EH (cell line): ENCODE measurements around the gene MRPS27.

Experiments
- DNase-seq: peaks from one replicate; pipeline ENCODE4 v3.0.0-alpha.2; 2015; ENCODE audit warnings: low read depth

MRPS27 gene

DNA sequence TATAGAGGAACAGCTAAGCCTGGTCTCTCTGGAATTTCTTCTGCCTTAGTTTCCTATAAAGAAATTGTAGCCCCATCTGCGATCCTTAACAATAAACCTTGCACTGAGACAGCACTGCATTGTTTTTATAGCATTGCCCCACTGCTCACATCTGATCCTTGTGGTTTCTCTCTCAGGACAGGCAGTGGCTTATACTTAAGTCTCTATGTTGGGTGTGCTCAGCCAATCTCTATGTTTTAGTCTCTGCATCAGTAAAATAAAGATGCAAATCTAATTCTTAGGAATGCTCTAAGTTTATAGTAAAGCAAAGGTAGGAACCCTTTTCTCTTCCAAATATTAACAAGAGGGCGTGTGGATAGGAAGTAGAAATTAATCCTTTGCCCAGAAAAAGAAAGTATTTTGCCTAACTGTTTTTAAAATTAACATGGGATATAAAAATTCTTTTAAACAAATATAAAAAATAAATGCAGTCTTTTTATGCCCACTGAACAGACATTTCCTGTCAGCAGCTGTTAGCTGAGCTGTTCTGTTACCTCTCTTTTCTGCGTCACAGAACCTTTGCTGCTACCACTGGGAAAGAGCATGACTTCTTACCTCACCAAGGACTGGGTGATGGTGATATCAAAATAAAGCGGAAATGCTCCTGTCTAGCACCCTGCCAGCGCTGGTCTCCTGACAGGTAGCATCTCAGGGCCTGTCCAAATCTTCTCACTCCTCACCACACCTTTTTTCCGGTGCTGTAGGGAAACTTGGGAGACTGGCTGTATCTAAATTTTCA lies 29.5 kb downstream of the MRPS27 start:
- no peak for DNase-seq

DNA sequence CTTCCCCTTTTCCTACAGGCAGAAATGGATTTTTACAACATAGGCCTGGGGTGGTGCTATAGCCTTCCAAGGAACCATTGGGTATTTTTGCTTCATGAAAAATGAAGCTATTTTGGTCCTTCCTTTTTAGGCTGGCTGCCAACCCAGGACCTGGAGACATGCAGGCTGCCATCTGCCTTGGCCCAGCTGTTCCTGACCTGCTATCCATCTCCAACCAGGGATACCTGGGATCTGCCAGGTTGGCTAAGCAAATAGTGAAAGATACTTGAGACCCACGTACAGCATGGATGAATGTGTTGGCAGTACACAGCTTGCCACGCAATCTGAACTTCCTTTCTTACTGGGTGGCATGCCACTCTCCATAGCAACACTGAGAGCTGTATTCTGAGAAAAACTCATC lies 31.1 kb downstream of the MRPS27 start:
- no peak for DNase-seq

DNA sequence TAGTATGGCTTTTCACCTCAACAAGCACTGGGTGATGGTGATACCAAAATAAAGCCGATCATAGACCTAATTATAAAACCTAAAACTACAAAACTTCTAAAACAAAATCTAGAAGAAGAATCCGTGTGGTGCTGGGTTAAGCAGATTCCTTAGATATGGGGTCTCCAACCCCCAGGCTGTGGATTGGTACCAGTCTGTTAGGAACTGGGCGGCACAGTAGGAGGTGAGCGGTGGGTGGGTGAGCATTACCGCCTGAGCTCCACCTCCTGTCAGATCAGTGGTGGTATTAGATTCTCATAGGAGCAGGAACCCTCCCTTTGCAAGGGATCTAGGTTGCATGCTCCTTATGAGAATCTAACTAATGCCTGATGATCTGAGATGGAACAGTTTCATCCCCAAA lies 33.2 kb downstream of the MRPS27 start:
- DNase-seq = no peak

DNA sequence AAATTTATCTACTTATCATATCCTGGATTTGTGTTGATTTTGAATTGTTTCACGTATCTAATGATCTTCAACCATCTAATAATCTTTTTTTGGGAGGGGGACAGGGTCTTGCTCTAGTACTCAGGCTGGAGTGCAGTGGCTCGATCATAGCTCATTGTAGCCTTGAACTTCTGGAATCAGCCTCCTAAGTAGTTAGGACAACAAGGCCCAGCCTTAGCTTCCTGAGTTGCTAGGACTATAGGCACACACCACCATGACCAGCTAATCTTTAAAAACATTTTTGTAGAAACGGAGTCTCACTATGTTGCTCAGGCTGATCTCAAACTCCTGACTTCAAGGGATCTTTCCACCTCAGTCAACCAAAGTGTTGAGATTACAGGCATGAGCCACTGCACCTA lies 34.6 kb downstream of the MRPS27 start:
- no peak for DNase-seq

DNA sequence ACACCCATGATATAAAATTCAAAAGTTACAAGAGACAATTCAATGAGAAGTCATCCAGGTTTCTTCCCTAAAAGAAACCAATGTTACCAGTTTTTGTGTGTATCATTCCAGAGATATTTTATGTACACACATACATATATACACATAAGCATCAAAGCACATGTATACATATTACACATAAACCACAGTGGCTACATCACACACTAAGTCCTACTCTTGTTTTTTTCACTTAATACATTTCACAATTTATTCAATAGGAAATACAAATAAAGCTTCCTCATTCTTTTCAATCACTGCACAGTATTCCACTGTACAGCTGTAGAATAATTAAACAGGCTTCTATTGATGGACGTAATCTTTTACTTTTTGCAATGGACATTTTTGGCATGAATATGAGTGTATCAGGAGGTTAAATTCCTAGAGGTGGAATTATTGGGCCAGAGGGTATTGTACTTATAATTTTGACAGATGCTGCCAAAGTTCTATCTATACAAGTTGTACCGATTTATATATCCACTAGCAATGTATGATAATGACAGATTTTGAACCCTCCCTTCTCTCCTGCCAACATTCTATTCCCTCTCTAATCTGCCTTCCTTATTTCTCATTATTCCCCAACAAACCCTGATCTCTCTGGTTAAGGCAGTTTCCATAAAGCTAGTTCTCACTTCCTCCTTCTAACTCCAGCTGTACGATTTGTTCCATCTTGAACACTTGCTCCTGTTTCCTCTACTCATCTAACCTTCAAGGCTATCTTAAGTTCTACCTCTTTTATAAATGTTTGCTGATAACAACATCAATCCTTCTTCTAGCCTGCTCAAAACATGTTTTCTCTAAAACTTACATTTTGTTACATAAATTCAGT lies 35.2 kb downstream of the MRPS27 start:
- DNase-seq = no peak

DNA sequence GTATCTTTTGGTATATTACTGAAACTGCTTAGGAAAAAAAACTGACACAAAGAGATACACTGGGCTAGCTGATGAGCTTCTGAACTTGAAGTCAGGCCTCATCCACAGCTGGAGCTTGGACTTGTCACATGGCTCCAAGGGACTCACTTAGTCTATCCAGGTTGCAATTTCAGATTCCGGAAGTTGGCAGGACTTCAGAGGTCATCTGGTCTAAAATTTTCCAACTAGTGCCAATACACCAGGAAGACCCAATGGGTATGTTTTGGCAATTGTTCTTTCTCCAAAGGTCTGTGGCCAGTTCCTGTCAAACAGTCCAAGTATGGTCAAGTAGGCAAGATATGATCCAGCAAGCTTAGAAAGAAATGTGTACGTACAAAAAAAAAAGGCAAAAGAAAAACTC lies 36.7 kb downstream of the MRPS27 start:
- DNase-seq = no peak

DNA sequence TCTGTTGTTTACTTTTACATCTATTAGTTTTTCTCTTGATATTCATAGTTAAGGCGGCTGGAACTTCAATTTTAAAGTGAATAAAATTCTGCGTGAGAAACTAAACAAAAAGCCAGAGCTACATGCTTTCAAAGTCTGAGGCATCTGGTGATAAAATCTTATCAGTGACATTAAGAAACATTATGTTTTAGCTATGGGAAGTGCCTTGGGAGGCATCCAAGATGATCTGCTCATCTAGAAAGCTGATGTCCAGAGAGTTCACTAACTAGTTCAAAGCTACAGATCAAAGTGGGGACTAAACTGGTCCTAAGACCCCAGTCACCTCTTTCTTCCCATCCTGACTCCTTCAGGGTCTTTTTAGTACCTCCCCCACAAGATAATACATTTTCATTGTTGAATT lies 37.2 kb downstream of the MRPS27 start:
- peak; percentile 77 for DNase-seq

DNA sequence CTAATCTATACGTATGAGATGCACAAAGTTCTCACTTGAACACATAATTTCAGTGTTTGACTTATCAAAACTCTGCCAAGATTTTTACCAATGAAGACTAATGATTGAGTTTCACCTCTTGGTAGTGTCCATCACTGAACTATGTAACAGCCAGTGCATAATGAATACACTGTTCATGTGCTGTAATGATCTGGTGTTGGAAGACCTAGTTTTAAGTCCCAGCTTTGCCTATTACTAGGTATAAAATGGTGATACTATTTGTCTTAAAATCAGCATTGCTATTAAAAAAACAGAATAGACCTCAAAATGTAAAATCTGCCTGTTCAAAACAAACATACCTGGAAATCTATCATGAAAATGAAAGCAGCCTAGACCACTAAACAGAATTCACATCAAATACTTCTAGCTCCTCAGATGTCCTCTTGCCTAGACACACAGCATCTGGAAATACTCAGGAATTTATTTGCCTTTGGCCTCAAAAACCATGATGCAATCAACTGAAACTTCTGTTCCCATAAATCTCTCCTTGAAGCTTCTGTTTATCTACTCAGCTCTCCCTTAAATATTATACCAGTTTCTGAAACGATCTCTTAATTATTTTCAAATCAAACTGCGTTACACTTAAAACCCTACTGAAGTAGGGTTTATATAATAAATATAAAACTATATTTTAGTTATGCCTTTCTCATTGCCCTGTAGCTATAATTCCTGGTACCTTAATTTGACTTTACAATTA lies 38.1 kb downstream of the MRPS27 start:
- DNase-seq = peak; percentile 92

DNA sequence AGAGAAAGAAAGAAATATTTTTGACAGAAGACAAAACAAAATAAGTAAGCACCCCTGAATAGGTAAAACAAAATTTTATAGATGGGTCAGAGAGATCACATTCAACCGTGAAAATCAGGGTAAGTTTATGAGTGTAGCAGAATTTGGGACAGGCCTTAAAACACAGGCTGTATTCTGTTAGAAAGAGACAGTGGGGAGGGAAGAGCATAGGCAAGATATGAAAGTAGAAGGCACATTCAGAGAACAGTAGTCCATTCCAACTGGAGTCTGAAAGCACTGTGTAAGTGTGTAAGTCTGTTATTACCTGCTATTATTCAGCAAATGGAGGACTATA lies 38.6 kb downstream of the MRPS27 start:
- no peak for DNase-seq

DNA sequence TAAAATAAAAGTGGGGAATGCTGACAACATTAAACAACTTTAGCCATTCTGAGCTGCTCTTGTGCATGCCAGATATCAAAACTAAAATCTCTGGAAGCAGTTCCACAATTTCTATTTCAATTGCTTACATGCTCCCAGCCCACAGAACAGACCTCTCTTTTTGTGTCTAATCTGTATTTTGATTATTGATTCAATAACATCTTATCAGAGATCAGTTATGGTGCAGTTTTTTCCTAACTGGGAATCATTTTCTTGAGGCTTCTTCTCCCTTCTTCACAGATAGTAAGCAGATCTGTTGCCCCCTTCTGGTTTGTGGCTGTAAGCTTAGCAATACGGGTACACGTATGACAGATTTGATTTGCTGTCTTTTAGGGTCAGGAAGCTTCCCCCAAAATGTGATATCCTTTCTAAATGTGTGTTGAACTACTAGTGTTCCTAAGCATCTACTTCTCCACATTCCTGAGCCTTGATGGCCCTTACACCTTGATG lies 39.4 kb downstream of the MRPS27 start:
- DNase-seq = peak; percentile 63

DNA sequence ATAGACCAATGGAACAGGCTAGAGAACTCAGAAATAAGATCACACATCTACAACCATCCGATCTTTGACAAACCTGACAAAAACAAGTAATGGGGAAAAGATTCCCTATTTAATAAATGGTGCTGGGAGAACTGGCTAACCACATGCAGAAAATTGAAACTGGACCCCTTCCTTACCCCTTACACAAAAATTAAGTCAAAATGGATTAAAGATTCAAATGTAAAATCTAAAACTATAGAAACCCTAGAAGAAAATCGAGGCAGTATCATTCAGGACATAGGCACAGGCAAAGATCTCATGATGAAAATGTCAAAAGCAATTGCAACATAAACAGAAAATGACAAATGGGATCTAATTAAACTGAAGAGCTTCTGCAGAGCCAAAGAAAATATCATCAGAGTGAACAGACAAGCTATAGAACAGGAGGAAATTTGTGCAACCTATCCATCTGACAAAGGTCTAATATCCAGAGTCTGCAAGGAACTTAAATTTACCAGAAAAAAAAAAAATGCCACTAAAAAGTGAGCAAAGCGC lies 43.8 kb downstream of the MRPS27 start:
- DNase-seq = no peak

DNA sequence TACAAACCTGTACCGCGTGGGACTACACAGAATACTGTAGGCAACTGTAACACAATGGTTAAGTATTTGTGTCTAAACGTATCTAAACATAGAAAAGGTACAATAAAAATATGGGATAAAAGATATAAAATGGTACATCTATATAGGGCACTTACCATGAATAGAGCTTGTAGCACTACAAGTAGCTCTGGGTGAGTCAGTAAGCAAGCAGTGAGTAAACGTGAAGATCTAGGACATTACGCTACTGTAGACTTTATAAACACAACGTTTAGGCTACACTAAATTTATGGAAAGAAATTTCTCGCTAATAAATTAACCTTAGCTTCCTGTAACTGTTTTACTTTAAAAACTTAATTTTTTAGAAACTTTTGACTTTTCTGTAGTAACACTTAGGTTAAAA lies 46.5 kb downstream of the MRPS27 start:
- DNase-seq = no peak

DNA sequence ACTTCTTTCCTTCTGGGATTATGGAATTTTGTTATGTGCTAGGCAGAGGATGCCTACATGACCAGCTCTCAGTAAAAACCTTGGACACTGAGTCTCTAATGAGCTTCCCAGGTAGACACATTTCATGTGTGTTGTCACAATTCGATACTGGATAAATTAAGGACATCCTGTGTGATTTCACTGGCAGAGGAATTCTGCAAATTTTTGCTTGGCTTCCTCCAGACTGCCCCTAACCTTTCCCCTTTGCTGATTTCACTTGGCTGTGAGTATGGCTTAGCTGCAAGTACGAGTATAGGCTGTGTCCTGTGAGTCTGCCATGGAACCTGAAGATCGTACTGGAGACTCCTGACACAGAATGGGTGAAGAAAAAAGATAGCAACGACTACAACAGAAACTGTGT lies 47.6 kb downstream of the MRPS27 start:
- DNase-seq = no peak

DNA sequence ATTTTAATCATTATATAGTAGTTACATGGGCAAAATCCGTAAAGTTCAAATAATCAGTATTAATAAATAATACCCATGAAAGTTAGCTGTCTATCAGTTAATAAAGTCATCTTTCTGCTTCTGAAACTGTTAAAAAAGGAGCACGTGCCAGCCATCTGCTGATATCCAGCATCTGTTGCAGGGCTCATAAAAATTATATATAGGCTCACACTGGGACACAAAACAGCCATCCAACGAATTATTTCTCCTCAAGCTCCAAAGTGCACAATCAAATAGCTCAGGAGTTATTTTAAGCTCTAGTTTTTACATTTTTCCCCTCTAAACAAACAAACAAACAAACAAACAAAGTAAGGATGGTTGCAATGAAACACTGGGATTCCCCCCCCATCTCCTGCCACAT lies 48.3 kb downstream of the MRPS27 start:
- no peak for DNase-seq

DNA sequence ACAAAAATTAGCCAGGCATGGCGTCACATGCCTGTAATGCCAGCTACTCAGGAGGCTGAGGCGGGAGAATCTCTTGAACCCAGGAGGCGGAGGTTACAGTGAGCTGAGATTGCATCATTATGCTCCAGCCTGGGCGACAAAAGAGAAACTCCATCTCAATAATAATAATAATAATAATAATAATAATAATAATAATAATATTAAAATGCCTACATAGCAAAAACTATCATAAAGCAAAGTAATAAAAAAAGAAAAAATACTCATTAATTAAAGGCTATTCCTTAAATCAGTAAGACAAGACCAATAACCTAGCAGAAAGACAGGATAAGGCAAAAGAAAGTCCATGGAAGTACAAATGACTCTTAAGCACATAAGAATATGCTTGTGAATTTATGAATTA lies 50.0 kb downstream of the MRPS27 start:
- no peak for DNase-seq

DNA sequence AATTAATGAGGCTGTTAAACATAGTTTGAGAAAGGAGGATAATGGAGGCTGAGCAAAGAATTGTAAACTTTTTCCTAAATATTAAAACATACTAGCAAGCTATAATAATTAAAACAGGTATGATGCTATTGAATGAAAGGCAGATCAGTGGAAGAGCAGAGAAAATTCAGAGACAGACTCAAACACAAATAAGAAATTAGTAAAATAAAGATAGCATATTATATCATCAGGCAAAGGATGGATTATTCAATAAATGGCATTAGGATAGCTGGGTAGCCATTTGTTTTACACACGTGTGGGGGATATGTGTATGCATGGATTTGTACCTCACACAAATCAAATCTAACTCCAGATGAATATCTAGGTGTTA lies 50.6 kb downstream of the MRPS27 start:
- no peak for DNase-seq

DNA sequence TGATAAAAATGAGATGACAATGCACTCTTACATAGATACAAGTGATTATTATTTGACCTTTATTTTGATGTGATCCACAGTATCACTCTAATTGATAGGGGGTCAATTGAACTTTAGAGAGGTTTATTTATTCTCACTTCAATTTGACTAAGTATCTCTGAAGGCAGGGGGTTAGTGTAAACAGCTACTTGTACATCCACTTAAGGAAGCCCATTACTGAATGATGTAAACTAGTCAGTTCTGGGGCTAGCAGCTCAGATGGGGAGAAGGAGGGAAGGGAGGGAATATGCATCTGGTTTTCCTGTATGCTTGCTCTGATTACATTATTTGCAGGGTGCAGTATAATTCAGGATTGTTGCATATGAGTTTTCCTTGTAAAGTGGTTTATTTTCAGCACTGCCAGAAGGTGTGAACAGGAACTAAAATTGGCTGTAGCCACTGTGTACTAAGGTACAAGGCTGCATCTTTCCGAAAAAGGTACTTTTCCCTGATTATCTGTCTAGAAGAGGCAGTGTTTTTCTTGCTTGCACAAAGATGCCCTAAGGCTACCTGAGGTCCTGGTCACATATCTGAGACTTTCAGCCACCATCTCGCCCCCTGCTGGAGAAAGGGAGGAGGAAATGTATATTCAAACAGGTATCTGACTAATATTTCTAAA lies 51.2 kb downstream of the MRPS27 start:
- DNase-seq = peak; percentile 69

DNA sequence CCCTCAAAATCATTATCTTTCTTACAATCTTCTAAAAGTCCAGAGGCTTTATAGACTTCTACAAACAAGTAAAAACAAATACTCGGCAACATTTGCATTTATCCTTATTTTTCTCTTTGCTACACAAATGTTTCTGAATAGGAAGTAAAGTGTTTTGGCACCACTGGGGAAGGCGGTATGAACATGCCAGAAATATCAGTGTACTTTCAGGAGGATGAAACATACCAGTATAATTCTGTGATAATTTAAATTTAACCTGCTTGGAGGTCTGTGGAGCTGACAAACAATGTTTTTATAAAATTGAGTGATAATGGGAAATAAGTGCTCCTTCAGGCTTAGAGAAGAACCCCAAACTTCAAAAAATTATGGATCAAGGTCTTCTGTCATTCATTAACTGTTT lies 51.8 kb downstream of the MRPS27 start:
- no peak for DNase-seq

DNA sequence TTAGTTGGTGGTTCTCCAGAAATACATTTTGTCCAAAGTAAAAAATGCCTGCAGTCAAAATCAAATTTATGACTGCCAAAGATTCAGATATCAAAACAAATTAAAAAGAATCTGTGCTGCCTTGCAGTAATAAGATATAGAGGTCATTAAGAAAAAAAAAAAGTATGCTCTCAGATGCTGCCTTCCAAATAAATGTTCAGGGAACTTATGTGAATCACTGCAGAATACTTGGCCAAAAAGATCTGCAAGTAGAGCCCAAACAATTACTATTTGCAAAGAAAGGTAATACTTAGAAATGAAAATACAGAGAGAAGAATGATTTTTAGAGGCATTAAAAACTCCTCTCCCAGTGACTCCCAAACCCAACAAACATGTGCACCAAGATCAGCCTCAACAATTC lies 52.4 kb downstream of the MRPS27 start:
- no peak for DNase-seq

DNA sequence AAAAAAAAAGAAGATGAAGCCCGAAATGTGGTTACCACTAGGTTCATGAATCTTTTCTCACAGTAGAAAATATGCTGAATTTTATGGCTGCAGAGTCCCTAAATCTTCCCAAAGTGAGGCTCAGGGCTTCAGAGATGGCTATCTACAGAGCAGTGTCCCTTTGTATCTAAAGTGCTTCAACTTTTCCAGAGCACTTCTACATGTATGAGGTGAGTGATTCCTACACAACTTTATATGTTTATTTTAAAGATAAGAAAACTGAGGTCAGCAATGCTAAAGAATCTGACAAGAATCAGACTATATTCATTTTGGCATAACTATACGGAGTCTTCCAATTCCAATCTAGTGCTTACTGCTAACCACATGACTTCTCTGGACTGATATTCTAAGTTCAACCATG lies 53.2 kb downstream of the MRPS27 start:
- no peak for DNase-seq

DNA sequence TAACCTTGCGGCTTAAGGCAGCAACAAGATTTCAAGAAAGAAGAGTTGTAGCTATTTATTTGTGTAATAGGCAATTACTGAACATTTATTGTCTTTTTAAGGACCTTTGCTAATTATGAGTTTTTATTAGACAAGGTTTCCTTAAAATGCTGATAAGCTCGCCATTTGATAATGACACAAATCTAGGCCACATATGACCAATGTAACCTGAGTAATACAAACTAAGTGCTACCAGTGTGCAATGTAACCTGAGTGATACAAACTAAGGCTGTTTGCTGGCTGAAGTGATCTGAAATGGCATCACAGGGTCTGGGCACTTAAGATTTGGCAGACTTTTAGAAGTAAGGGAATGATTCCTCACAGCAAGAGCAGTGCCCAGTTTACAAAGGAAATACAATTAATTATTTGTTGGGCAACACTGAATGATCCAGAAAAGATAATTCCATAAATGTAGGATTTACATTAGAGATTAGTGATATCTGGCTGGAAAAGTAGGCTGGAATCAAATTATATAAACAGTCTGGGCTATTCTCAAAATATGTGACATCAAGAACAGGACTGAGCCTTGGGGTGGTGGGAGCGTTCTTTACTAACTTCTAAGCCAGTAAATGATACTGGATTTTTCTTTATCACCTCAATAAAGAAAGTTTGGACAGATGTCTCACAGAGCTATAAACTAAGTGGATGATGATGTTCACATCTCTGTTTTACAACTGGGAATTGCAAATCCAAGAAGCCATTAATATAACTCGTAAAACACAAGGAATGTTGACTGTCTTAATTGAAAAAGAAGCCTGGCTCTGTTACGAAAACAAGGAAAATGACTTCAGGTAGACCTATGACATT lies 54.8 kb downstream of the MRPS27 start:
- peak; percentile 38 for DNase-seq
